GM23248 (cell line): ENCODE data around the gene AFF3.

Source experiments
- EZH2 ChIP-seq: fragments of 200-600 bp; sonication (generic); IDR thresholded peaks from 2 replicates; pipeline ENCODE4 v1.6.1; 2018; ENCODE audit warnings: antibody characterized with exemption, mild to moderate bottlenecking; ENCODE audit not compliant: insufficient read depth, poor library complexity, severe bottlenecking
- EZH2phosphoT487 ChIP-seq: fragments of 200-600 bp; sonication (generic); IDR thresholded peaks from 2 replicates; pipeline ENCODE4 v1.6.1; 2018; ENCODE audit warnings: antibody characterized with exemption, moderate library complexity, mild to moderate bottlenecking, low read depth; ENCODE audit not compliant: insufficient read depth

DNA sequence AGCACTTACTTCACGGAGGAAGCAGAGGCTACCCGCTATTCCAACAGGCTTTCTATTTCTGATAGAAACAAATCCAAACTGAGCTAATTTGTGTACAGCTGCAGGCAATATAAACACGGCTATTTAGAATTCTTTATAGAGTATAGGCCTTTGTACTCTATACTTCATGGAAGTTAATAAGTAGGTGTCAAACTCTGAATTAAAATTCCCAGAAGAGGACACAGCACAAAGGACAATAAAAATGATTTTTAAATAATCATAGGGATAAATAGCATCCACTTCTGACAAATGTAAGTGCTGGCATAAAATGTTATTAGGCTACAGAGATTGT is 261.5 kb downstream of the AFF3 start:
- TF ChIP-seq EZH2 (no peak), EZH2phosphoT487 (no peak)
